ENCODE data around the gene EIF1AD. TPM values are rescaled to one million over a fixed set of nuclear protein-coding genes. Genes with fewer than 3 reads are reported as not detected.

The EIF1AD gene
- total RNA-seq, 4 donors from 2014 or later, result 15.1 to 66.0 (median 23.7) TPM

DNA sequence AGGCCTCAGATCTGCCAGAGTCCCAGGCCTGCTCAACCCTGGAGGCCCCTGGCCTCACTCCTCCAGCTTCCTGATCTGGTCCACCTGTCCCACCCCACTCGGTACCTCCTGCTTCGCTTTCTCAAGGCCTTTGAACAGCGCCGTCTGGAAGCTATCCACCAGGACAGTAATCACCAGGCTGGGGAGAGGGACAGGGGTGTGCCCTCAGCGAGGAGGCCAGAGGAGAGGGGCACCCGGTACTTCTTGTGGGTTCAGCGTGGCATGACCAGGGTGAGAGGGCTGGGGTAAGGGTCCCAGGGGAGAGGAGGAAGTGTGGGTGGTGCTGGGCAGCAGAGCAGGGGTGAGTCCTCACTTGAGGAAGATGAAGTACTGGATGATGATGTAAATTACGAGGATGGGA is 18.3 kb upstream of the EIF1AD start:
- DNase-seq, result no peak
- H3K9me3 ChIP-seq, result no peaks in the 10 kb centered on the region
- no peaks in the 10 kb centered on the region for H3K36me3 ChIP-seq
- TF ChIP-seq, protein P1, sequence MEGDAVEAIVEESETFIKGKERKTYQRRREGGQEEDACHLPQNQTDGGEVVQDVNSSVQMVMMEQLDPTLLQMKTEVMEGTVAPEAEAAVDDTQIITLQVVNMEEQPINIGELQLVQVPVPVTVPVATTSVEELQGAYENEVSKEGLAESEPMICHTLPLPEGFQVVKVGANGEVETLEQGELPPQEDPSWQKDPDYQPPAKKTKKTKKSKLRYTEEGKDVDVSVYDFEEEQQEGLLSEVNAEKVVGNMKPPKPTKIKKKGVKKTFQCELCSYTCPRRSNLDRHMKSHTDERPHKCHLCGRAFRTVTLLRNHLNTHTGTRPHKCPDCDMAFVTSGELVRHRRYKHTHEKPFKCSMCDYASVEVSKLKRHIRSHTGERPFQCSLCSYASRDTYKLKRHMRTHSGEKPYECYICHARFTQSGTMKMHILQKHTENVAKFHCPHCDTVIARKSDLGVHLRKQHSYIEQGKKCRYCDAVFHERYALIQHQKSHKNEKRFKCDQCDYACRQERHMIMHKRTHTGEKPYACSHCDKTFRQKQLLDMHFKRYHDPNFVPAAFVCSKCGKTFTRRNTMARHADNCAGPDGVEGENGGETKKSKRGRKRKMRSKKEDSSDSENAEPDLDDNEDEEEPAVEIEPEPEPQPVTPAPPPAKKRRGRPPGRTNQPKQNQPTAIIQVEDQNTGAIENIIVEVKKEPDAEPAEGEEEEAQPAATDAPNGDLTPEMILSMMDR (IDR thresholded peaks at IDR 0.05), result no peak
- TF ChIP-seq POLR2A (IDR thresholded peaks at IDR 0.05), result no peak
- H3K4me1 ChIP-seq, result peaks cover 0 to 7% (median 3%) of the 10 kb centered on the region in 4 donors
- no peak overlapping the region for H3K4me3 ChIP-seq
- no peak overlapping the region for H3K27ac ChIP-seq
- H3K27me3 ChIP-seq, result no peaks in the 10 kb centered on the region

GRCh38 chr11:66017321-66017720 is 15.4 kb upstream of the EIF1AD start:
- no peaks in the 10 kb centered on the region for H3K36me3 ChIP-seq
- peaks cover 0 to 8% of the 10 kb centered on the region in 2 donors for H3K27me3 ChIP-seq
- H3K4me3 ChIP-seq, result no peak overlapping the region
- peaks cover 0 to 3% (median 1%) of the 10 kb centered on the region in 4 donors for H3K4me1 ChIP-seq
- H3K27ac ChIP-seq, result no peak overlapping the region
- TF ChIP-seq, protein P1 (IDR thresholded peaks at IDR 0.05), result no peak
- no peak for TF ChIP-seq POLR2A (IDR thresholded peaks at IDR 0.05)
- no peak for DNase-seq
- H3K9me3 ChIP-seq, result no peaks in the 10 kb centered on the region

- TF ChIP-seq, protein P1 (IDR thresholded peaks at IDR 0.05), result no peak
- no peak for TF ChIP-seq POLR2A (IDR thresholded peaks at IDR 0.05)
- Histone ChIP-seq H3K27ac (no peak overlapping the region), H3K9me3 (no peaks in the 10 kb centered on the region), H3K36me3 (no peaks in the 10 kb centered on the region), H3K4me1 (peaks cover 0 to 4% (median under 1%) of the 10 kb centered on the region in 4 donors), H3K27me3 (peaks cover 0 to 13% of the 10 kb centered on the region in 2 donors), H3K4me3 (no peak overlapping the region)
- DNase-seq, result no peak
Observed at GRCh38 chr11:66016793-66017177, 14.8 kb upstream of the EIF1AD start.

DNA sequence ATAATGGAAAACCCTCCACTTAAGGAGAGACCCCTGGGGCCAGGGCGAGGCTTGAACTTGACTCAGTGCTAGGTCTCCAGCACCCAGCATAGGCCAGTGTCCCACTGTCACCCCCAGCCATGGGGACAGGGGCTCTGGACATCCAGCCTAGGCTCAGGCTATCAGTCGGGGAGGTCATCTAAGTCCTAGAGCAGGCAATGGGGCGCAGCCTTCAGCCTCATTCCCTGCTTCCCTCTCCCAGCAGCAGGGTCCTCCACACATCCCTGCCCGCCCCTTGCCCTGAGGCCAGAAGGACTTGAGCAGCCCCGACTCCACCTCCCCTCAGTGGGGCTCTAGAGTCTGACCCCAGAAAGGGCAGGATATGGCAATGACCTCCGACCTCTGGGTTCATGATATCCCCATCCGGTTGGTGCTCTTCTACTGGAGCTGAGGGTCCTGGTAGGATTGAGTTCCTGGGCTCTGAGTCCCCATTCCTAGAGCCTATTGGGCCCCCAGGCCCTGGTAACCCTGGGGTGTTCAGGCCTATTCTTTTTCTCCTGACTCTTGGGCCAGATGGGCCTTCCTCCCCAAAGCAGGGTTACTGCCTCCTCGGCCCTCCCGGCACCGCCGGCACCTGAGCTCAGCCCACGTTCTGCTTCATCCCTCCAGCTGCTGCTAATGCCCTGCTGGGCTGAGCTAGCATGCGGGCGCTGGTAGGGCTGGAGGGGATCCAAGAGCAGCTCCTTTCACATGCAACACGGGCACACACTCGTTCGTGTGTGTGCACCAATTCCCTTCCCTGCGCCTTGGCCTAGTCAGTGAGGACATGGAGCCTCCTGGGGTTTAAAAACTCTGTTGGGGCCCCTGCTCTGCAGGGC is 14.2 kb upstream of the EIF1AD start:
- H3K9me3 ChIP-seq, result no peaks in the 10 kb centered on the region
- peaks cover 0 to 6% (median 1%) of the 10 kb centered on the region in 4 donors for H3K4me1 ChIP-seq
- H3K27ac ChIP-seq, result no peak overlapping the region
- no peaks in the 10 kb centered on the region for H3K36me3 ChIP-seq
- DNase-seq, result no peak
- H3K27me3 ChIP-seq, result peaks cover 0 to 17% of the 10 kb centered on the region in 2 donors
- TF ChIP-seq, protein P1 (IDR thresholded peaks at IDR 0.05), result no peak
- TF ChIP-seq POLR2A (IDR thresholded peaks at IDR 0.05), result no peak
- H3K4me3 ChIP-seq, result no peak overlapping the region

GRCh38 chr11:66015454-66015881 is 13.5 kb upstream of the EIF1AD start:
- Histone ChIP-seq H3K4me1 (peaks cover 0 to 6% (median 1%) of the 10 kb centered on the region in 4 donors), H3K27me3 (peaks cover 0 to 17% of the 10 kb centered on the region in 2 donors), H3K36me3 (no peaks in the 10 kb centered on the region), H3K9me3 (no peaks in the 10 kb centered on the region), H3K27ac (no peak overlapping the region), H3K4me3 (no peak overlapping the region)
- DNase-seq, result no peak
- TF ChIP-seq, protein P1 (IDR thresholded peaks at IDR 0.05), result no peak
- no peak for TF ChIP-seq POLR2A (IDR thresholded peaks at IDR 0.05)

Data from Peyer's patch (tissue), 4 donors.